GM12878 (cell line): ENCODE data around the gene CHEK1. TPM values are rescaled to one million over a fixed set of nuclear protein-coding genes. Genes with fewer than 3 reads are reported as not detected.

Experiments
- BMI1 ChIP-seq: fragments of 450-650 bp; IDR thresholded peaks from 2 replicates; pipeline ENCODE4 v1.6.1; 2016; ENCODE audit warnings: mild to moderate bottlenecking, moderate library complexity, borderline replicate concordance
- DPF2 ChIP-seq: fragments of 450-650 bp; IDR thresholded peaks from 2 replicates; pipeline ENCODE4 v1.6.1; 2017; ENCODE audit warnings: mild to moderate bottlenecking
- ESRRA ChIP-seq: IDR thresholded peaks from 2 replicates; pipeline ENCODE4 v1.6.1; 2012; ENCODE audit warnings: mild to moderate bottlenecking, low read length, improper control_type of control experiment
- HDAC2 ChIP-seq: fragments of 200-600 bp; sonication (generic); IDR thresholded peaks from 2 replicates; pipeline ENCODE4 v1.6.1; 2017
- IKZF2 ChIP-seq, 2 experiments: fragments of 450-650 bp; IDR thresholded peaks; 2 replicates each; pipeline ENCODE4 v1.6.1; 2017; ENCODE audit warnings: mild to moderate bottlenecking in 2 of 2, moderate library complexity in 2 of 2
- KAT2A ChIP-seq: conservative IDR thresholded peaks from 2 replicates; pipeline ENCODE4 v1.6.1; 2011; ENCODE audit warnings: low read depth, low read length; ENCODE audit not compliant: control insufficient read depth
- MEF2B ChIP-seq: fragments of 450-650 bp; IDR thresholded peaks from 2 replicates; pipeline ENCODE4 v1.6.1; 2018; ENCODE audit warnings: mild to moderate bottlenecking, moderate library complexity; ENCODE audit not compliant: partially characterized antibody, poor library complexity, severe bottlenecking
- POLR2AphosphoS5 ChIP-seq: IDR thresholded peaks from 2 replicates; pipeline ENCODE4 v1.6.1; 2011; ENCODE audit warnings: mild to moderate bottlenecking, low read length, inconsistent platforms
- RUNX3 ChIP-seq: IDR thresholded peaks from 2 replicates; pipeline ENCODE4 v1.6.1; 2012; ENCODE audit warnings: low read length, inconsistent platforms
- SP1 ChIP-seq: IDR thresholded peaks from one replicate; pipeline ENCODE4 v1.6.1; 2011; ENCODE audit warnings: low read depth, low read length
- SPI1 ChIP-seq: IDR thresholded peaks from 2 replicates; pipeline ENCODE4 v1.6.1; 2011; ENCODE audit warnings: low read depth, mild to moderate bottlenecking, low read length, moderate library complexity, borderline replicate concordance; ENCODE audit not compliant: insufficient read depth
- TCF7 ChIP-seq: IDR thresholded peaks from 2 replicates; pipeline ENCODE4 v1.6.1; 2014; ENCODE audit warnings: antibody characterized with exemption, borderline replicate concordance
- YY1 ChIP-seq: IDR thresholded peaks from 2 replicates; pipeline ENCODE4 v1.6.1; 2011; ENCODE audit warnings: low read depth, mild to moderate bottlenecking, low read length
- polyA plus RNA-seq, 11 experiments: library from polyadenylated mRNA; depleted of rRNA in 4 of 11; unstranded in 6 of 11; stranded (reverse) in 5 of 11; fragments of >200 nt; fragmentation: Nextera tagmentation in 4 of 11; fragmentation: Illumina TruSeq in 1 of 11; extraction: Ambion mirVana in 4 of 11; extraction: Trizol in 1 of 11; gene quantifications; 1 replicate in 1 of 11; 2 replicates in 10 of 11; pipeline versions ENCODE4 v1.2.1 to v1.2.3, GENCODE V29; 2011 to 2016; ENCODE audit warnings: inconsistent platforms in 2 of 11, missing spikeins in 2 of 11, low read depth in 1 of 11
- total RNA-seq, 4 experiments: library from RNA; depleted of rRNA in 3 of 4; stranded (reverse); fragments of >200 nt in 3 of 4; fragmentation: Illumina TruSeq in 1 of 4; extraction: Trizol in 1 of 4; gene quantifications; 2 replicates each; pipeline versions ENCODE4 v1.2.1 to v1.2.3, GENCODE V29; 2013 to 2021
- TF ChIP-seq, protein P1 (sequence below): fragments of 150-350 bp; IDR thresholded peaks from 2 replicates; pipeline ENCODE4 v1.6.1; 2016; ENCODE audit warnings: low read depth, low read length
- TF ChIP-seq, protein P2 (sequence below): fragments of 450-650 bp; formaldehyde crosslinking; IDR thresholded peaks from 2 replicates; pipeline ENCODE4 v1.4.0; 2020; ENCODE audit warnings: mild to moderate bottlenecking, moderate library complexity
- TF ChIP-seq, protein P3 (sequence below): IDR thresholded peaks from 2 replicates; pipeline ENCODE4 v1.6.1; 2012; ENCODE audit warnings: improper control_type of control experiment, low read depth, low read length; ENCODE audit not compliant: insufficient replicate concordance
- TF ChIP-seq, protein P4 (sequence below): IDR thresholded peaks from 2 replicates; pipeline ENCODE4 v1.6.1; 2011; ENCODE audit warnings: mild to moderate bottlenecking, low read depth, low read length, moderate library complexity; ENCODE audit not compliant: insufficient replicate concordance

CHEK1 gene
- total and polyA plus RNA-seq, 10 of the 15 experiments (the other 5 are each of a cell fraction or from before 2014, with no cell fraction given) = 42.1 to 72.9 (median 65.6) TPM

DNA sequence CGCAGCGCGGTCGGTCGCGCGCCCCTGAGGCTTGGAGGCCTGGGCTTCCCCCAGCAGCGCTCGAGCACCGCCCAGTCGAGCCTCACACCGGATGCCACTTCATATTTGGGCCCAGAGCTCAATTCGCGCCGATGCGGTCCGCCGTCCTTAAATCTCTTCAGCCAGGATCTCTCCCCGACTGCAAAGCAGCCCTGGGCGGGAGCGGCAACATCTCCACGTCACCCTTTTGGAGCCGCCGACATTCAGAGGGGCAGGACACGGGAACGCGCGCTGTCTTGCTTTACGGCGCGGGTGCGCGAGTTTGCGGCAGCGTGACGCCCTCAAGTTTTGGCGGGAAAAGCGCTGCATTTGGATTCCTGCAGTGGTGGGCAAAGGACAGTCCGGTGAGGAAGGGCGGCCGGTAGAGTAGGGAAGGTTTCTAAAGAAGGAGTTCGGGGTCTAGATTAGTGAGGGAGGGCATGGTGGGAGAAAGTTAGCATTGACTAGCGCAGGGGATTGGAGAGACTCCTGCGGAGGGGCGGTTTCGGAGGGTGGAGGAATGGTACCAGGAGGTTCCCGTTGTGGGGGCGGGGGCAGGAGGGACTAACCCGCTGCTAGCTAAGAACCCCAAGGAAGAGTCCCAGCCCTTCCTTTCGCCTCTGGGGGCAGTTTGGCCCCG, 796 bp downstream of the CHEK1 start (continued):
- TF ChIP-seq SP1 = peak; percentile 22
- no peak; the same call in 1 of the 2 replicates for TF ChIP-seq POLR2AphosphoS5
- TF ChIP-seq, protein P1, sequence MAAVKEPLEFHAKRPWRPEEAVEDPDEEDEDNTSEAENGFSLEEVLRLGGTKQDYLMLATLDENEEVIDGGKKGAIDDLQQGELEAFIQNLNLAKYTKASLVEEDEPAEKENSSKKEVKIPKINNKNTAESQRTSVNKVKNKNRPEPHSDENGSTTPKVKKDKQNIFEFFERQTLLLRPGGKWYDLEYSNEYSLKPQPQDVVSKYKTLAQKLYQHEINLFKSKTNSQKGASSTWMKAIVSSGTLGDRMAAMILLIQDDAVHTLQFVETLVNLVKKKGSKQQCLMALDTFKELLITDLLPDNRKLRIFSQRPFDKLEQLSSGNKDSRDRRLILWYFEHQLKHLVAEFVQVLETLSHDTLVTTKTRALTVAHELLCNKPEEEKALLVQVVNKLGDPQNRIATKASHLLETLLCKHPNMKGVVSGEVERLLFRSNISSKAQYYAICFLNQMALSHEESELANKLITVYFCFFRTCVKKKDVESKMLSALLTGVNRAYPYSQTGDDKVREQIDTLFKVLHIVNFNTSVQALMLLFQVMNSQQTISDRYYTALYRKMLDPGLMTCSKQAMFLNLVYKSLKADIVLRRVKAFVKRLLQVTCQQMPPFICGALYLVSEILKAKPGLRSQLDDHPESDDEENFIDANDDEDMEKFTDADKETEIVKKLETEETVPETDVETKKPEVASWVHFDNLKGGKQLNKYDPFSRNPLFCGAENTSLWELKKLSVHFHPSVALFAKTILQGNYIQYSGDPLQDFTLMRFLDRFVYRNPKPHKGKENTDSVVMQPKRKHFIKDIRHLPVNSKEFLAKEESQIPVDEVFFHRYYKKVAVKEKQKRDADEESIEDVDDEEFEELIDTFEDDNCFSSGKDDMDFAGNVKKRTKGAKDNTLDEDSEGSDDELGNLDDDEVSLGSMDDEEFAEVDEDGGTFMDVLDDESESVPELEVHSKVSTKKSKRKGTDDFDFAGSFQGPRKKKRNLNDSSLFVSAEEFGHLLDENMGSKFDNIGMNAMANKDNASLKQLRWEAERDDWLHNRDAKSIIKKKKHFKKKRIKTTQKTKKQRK = no peak
- TF ChIP-seq TCF7 = no peak
- TF ChIP-seq IKZF2 (IDR thresholded peaks at IDR 0.05) = peak; percentile 27 to 29; a peak in 2 of 4 replicates
- TF ChIP-seq YY1 = peak; percentile 83
- TF ChIP-seq SPI1 = no peak
- TF ChIP-seq, protein P2, sequence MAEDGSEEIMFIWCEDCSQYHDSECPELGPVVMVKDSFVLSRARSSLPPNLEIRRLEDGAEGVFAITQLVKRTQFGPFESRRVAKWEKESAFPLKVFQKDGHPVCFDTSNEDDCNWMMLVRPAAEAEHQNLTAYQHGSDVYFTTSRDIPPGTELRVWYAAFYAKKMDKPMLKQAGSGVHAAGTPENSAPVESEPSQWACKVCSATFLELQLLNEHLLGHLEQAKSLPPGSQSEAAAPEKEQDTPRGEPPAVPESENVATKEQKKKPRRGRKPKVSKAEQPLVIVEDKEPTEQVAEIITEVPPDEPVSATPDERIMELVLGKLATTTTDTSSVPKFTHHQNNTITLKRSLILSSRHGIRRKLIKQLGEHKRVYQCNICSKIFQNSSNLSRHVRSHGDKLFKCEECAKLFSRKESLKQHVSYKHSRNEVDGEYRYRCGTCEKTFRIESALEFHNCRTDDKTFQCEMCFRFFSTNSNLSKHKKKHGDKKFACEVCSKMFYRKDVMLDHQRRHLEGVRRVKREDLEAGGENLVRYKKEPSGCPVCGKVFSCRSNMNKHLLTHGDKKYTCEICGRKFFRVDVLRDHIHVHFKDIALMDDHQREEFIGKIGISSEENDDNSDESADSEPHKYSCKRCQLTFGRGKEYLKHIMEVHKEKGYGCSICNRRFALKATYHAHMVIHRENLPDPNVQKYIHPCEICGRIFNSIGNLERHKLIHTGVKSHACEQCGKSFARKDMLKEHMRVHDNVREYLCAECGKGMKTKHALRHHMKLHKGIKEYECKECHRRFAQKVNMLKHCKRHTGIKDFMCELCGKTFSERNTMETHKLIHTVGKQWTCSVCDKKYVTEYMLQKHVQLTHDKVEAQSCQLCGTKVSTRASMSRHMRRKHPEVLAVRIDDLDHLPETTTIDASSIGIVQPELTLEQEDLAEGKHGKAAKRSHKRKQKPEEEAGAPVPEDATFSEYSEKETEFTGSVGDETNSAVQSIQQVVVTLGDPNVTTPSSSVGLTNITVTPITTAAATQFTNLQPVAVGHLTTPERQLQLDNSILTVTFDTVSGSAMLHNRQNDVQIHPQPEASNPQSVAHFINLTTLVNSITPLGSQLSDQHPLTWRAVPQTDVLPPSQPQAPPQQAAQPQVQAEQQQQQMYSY (CRISPR knock-in tag) = no peak
- peak; percentile 73 for TF ChIP-seq RUNX3
- TF ChIP-seq, protein P3, sequence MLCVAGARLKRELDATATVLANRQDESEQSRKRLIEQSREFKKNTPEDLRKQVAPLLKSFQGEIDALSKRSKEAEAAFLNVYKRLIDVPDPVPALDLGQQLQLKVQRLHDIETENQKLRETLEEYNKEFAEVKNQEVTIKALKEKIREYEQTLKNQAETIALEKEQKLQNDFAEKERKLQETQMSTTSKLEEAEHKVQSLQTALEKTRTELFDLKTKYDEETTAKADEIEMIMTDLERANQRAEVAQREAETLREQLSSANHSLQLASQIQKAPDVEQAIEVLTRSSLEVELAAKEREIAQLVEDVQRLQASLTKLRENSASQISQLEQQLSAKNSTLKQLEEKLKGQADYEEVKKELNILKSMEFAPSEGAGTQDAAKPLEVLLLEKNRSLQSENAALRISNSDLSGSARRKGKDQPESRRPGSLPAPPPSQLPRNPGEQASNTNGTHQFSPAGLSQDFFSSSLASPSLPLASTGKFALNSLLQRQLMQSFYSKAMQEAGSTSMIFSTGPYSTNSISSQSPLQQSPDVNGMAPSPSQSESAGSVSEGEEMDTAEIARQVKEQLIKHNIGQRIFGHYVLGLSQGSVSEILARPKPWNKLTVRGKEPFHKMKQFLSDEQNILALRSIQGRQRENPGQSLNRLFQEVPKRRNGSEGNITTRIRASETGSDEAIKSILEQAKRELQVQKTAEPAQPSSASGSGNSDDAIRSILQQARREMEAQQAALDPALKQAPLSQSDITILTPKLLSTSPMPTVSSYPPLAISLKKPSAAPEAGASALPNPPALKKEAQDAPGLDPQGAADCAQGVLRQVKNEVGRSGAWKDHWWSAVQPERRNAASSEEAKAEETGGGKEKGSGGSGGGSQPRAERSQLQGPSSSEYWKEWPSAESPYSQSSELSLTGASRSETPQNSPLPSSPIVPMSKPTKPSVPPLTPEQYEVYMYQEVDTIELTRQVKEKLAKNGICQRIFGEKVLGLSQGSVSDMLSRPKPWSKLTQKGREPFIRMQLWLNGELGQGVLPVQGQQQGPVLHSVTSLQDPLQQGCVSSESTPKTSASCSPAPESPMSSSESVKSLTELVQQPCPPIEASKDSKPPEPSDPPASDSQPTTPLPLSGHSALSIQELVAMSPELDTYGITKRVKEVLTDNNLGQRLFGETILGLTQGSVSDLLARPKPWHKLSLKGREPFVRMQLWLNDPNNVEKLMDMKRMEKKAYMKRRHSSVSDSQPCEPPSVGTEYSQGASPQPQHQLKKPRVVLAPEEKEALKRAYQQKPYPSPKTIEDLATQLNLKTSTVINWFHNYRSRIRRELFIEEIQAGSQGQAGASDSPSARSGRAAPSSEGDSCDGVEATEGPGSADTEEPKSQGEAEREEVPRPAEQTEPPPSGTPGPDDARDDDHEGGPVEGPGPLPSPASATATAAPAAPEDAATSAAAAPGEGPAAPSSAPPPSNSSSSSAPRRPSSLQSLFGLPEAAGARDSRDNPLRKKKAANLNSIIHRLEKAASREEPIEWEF = no peak
- TF ChIP-seq KAT2A = no peak
- TF ChIP-seq MEF2B = no peak
- peak; percentile 22; the same call in 1 of the 2 replicates for TF ChIP-seq BMI1
- no peak for TF ChIP-seq ESRRA
- no peak for TF ChIP-seq HDAC2
- no peak for TF ChIP-seq DPF2
- TF ChIP-seq, protein P4, sequence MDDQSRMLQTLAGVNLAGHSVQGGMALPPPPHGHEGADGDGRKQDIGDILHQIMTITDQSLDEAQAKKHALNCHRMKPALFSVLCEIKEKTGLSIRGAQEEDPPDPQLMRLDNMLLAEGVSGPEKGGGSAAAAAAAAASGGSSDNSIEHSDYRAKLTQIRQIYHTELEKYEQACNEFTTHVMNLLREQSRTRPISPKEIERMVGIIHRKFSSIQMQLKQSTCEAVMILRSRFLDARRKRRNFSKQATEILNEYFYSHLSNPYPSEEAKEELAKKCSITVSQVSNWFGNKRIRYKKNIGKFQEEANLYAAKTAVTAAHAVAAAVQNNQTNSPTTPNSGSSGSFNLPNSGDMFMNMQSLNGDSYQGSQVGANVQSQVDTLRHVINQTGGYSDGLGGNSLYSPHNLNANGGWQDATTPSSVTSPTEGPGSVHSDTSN = no peak
